ENCODE measurements around the gene TTYH2. TPM values are rescaled to one million over a fixed set of nuclear protein-coding genes. Genes with fewer than 3 reads are reported as not detected.

Gene TTYH2
- total RNA-seq, 1 experiment from 2014 or later, result 4.5 TPM

- TF ChIP-seq ZNF512 (CRISPR knock-in tag; IDR thresholded peaks at IDR 0.05; ENCODE audit: borderline replicate concordance) (no peak), ZNF232 (CRISPR knock-in tag; IDR thresholded peaks at IDR 0.05) (no peak; the same call in 1 of the 2 replicates), FOXP4 (CRISPR knock-in tag; IDR thresholded peaks at IDR 0.05) (no peak), NFYB (CRISPR knock-in tag; conservative IDR thresholded peaks at IDR 0.05; ENCODE audit: low read depth) (0 out of 2 replicates have a peak, but pooled peaks have one; percentile 11), TP53 (CRISPR knock-in tag; IDR thresholded peaks at IDR 0.05) (no peak), ZNF671 (CRISPR knock-in tag; IDR thresholded peaks at IDR 0.05) (peak; percentile 3), CREB1 (CRISPR knock-in tag; IDR thresholded peaks at IDR 0.05) (no peak), CTCF (IDR thresholded peaks at IDR 0.05) (no peak), HMGXB4 (CRISPR knock-in tag; IDR thresholded peaks at IDR 0.05) (no peak), ZSCAN18 (CRISPR knock-in tag; IDR thresholded peaks at IDR 0.05) (no peak), OVOL2 (CRISPR knock-in tag; IDR thresholded peaks at IDR 0.05; ENCODE audit: borderline replicate concordance) (no peak), NR2C2 (CRISPR knock-in tag; IDR thresholded peaks at IDR 0.05) (no peak), NFE2L1 (CRISPR knock-in tag; IDR thresholded peaks at IDR 0.05) (no peak), IRF1 (CRISPR knock-in tag; IDR thresholded peaks at IDR 0.05) (no peak), ATF1 (CRISPR knock-in tag; IDR thresholded peaks at IDR 0.05) (no peak), ESRRA (CRISPR knock-in tag; IDR thresholded peaks at IDR 0.05; ENCODE audit: borderline replicate concordance) (no peak), FOXK1 (CRISPR knock-in tag; IDR thresholded peaks at IDR 0.05) (no peak), E2F4 (CRISPR knock-in tag; IDR thresholded peaks at IDR 0.05; ENCODE audit: borderline replicate concordance, low read depth) (no peak), CDX4 (CRISPR knock-in tag; IDR thresholded peaks at IDR 0.05; ENCODE audit: borderline replicate concordance) (no peak), FOXP1 (CRISPR knock-in tag; IDR thresholded peaks at IDR 0.05; ENCODE audit: borderline replicate concordance) (no peak; the same call in 1 of the 2 replicates)
Measured at GRCh38 chr17:74211141-74211911, 2.0 kb upstream of the TTYH2 start (continued).

Data from WTC11 (cell line).